HG03103 (cell line): ENCODE measurements around the gene CRYGS.
"Not testable (repeated sequence)": the region's sequence is repeated elsewhere in the genome, so short reads cannot be mapped to it uniquely, and the experiment has no call there.

ENCODE experiments used
- ATAC-seq: cut with Tn5 transposase; IDR thresholded peaks from one replicate; pipeline ENCODE4 v1.9.1; 2021; ENCODE audit warnings: low read depth; ENCODE audit not compliant: unreplicated experiment

The CRYGS gene

DNA sequence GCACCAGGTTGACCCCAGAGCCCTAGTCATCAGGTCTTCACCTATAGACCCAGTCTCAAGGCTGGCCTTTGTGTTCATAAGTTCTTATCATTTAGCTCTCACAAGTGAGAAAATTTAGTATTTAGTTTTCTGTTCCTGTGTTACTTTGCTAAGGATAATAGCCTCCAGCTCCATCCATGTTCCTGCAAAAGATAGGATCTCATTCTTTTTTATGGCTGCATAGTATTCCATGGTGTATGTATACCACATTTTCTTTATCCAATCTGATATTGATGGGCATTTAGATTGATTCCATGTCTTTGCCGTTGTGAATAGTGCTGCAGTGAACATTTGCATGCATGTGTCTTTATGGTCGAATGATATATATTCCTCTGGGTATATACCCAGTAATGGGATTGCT, 46.2 kb downstream of the CRYGS start:
- ATAC-seq = not testable (repeated sequence)

DNA sequence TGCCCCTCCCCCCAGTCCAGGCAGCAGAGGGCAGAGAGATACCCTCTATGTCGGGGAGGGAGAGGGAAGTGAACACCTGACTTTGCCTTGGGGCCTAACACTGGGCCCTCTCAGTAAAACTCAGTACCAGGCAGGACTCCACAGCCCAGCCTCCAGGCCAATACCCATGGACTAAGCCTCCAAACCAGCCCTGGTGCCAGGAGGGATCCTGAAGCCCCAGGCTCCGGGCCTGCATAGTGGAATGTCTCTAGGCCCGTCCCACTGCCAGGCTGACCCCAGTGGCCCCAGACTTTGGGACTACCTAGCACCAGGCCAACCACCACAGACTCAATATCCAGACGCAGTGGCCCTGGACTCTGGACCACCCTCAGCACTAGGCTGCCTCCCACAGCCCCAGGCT, 46.6 kb downstream of the CRYGS start:
- no peak for ATAC-seq

DNA sequence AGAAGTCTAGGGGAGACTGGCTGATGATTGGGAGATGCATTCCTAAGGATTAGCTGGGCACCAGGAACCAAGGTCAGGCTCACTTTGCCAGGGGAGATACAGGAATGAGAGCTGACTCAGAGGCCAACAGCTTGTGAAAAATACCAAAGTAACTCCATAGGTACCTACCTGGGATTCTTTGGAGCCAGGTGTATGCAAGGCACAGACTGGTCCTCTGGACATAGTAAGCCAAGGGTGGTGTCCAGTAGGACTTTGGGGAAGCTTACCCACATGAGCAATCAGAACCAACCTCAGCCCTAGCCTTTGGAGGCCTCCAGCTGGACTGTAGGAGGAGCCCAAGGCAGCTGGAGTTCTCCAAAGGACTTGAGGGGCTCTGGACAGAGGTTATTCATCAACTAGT, 47.5 kb downstream of the CRYGS start:
- ATAC-seq = no peak

DNA sequence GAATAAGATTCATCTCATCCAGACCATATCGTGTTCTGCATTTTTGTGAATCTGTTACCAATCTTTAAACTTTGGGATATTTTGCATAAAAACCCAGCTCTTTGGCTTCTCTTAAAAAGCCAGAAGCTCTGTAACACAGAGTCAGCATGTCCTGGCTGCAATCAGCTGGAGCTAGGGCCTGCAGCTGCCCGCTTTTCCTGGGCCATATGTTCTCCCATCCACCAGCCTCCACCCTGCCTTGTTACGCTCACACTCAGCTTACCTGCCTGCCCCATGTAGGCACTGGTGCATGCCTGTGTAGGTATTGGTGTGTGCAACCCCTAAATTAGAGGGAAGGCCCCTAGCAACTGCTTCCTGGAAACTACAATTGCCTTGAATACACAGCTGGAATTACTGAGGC, 48.2 kb downstream of the CRYGS start:
- ATAC-seq = no peak

DNA sequence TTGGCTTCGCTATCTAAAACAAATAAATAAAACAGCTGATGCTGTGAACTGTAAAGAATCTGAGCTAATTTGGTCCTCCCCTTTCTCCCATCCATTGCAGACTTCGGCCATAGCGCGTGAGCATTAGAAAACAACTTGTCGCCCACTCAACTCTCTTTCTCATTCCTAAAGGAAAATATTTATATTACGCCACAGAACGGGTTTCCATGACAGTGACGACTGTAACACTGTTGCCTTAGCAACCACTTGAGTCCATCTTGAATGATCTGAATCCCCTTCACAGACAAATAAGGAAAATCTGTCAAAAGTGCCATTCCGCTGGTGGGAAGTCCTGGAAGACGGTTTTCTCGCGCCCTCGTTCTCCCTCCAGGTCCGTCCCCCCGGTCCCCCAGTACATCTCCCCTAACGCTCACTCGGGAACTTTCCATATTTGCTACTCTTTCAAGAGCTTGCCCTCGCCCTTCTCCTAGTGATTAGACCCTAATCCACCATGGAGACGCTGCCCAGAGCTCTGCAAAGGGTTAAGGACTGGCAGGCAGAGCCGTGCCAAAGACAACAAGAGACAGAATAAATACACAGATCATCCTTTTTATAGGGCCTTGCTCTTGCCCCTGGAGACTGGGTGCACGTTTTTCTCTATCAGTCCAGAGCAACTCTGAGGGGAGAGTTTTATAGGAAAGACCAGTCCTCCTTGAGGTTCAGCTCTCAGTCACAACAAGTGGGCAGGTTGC, 50.5 kb downstream of the CRYGS start:
- ATAC-seq = no peak

DNA sequence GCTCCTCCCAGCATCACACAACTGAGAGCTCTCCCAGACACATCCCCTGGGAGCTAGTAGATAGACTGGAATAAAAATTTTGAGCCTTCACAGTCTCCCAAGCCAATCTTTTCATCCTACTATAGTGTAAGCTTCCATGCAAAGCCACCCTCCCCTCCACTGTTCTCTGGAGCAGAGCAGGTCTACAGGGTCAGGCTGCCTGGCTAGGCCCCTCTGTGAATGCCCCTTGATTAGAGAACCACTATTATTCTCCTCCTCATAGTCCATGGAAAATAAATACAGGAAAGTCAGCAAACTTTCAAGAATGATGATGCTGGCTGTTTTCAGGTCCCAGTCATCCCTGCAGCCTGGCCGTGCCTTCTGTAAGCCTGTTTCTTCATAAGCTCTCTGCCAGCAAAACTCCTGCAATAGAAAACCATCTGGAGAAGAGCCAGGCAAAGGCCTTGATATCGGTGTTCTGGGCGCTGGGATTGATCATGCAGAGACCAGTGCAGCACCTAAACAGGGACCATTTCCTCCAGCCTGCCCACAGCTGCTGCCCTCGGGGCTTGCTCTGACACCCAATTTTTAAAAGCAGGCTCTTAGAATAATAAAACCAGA, 51.7 kb downstream of the CRYGS start:
- ATAC-seq = no peak

DNA sequence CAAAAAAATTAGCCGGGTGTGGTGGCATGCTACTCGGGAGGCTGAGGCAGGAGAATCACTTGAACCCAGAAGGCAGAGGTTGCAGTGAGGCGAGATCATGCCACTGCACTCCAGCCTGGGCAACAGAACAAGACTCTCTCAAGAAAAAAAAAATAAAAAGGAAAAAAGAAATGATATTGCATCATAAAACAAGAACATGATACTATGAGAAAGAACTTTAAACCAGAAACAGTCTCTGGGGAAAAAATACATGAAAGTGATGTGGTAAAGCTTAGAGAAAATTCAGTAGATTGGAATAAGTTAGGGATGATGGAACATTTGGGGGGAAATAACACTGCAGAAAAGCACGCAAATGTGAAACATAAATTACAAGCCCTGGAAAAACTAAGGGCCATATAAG, 54.7 kb downstream of the CRYGS start:
- no peak for ATAC-seq
